Spinal cord (tissue), 10 donors: ENCODE data around the gene GFRAL. TPM values are rescaled to one million over a fixed set of nuclear protein-coding genes. Genes with fewer than 3 reads are reported as not detected.

ENCODE experiments used
- DNase-seq, 6 donors: peaks; one replicate each; pipeline versions ENCODE4 v3.0.0 to v3.0.0-alpha.2; 2013 to 2015; ENCODE audit warnings: low spot score in 6 of 6, low read depth in 4 of 6
- H3K27ac ChIP-seq: one replicate; pipeline ENCODE4 v1.5.1; 2013; ENCODE audit warnings: low read depth, low read length, control low read depth
- H3K27me3 ChIP-seq: one replicate; pipeline ENCODE4 v1.6.1; 2013; ENCODE audit warnings: low read length; ENCODE audit not compliant: control insufficient read depth, insufficient read depth
- H3K36me3 ChIP-seq: one replicate; pipeline ENCODE4 v1.6.1; 2013; ENCODE audit warnings: low read length; ENCODE audit not compliant: control insufficient read depth, insufficient read depth
- H3K4me1 ChIP-seq: one replicate; pipeline ENCODE4 v1.6.1; 2013; ENCODE audit warnings: low read length; ENCODE audit not compliant: control insufficient read depth, insufficient read depth
- H3K4me3 ChIP-seq: one replicate; pipeline ENCODE4 v1.5.1; 2013; ENCODE audit warnings: low read depth, low read length, control low read depth
- H3K9me3 ChIP-seq: one replicate; pipeline ENCODE4 v1.6.1; 2013; ENCODE audit warnings: low read length; ENCODE audit not compliant: control insufficient read depth, insufficient read depth
- WGBS: methylation state at CpG from one replicate; pipeline ENCODE4 v1.1.5; 2013; ENCODE audit warnings: missing lambda C conversion rate; ENCODE audit not compliant: insufficient coverage; 5-methylcytosine and 5-hydroxymethylcytosine counted together
- polyA plus RNA-seq, 2 donors: library from polyadenylated mRNA; unstranded; fragments of 120-200 nt; gene quantifications; one replicate each; pipeline ENCODE4 v1.2.1, GENCODE V29; 2013; ENCODE audit not compliant: insufficient read length in 2 of 2
- total RNA-seq, 2 donors: library from RNA; depleted of rRNA in 1 of 2; stranded (reverse); fragments of 120-200 nt in 1 of 2; fragments of >200 nt in 1 of 2; gene quantifications; one replicate each; pipeline versions ENCODE4 v1.2.3 to v1.2.4, GENCODE V29; 2013 to 2014
- donor health status: healthy.

The GFRAL gene
- total and polyA plus RNA-seq, 4 donors = not detected

GRCh38 chr6:55450005-55450404 lies 122.7 kb downstream of the GFRAL start:
- Histone ChIP-seq H3K4me3 (no peak overlapping the region), H3K36me3 (no peaks in the 10 kb centered on the region), H3K27me3 (no peaks in the 10 kb centered on the region), H3K9me3 (no peaks in the 10 kb centered on the region), H3K4me1 (no peaks in the 10 kb centered on the region), H3K27ac (no peak overlapping the region)
- DNase-seq = peak in 1 of 6 donors; percentile 24
- no CpG with 5 or more reads among the region's 2 CpGs for WGBS

Other genes with a start within 250 kb of the GFRAL start
- 10 to 100 TPM in 1 of 2 donors, 1 to 10 TPM in 1; 2.8 to 11.6 TPM for gene HCRTR2, start 153.0 kb upstream of the GFRAL start, total RNA-seq
- 1 to 10 TPM; 4.9 to 6.1 TPM for gene HCRTR2, start 153.0 kb upstream of the GFRAL start, polyA plus RNA-seq